ENCODE data around the gene FYB1. TPM values are rescaled to one million over a fixed set of nuclear protein-coding genes. Genes with fewer than 3 reads are reported as not detected.

Gene FYB1
- total RNA-seq, 1 donor from 2014 or later, result 0.31 TPM

DNA sequence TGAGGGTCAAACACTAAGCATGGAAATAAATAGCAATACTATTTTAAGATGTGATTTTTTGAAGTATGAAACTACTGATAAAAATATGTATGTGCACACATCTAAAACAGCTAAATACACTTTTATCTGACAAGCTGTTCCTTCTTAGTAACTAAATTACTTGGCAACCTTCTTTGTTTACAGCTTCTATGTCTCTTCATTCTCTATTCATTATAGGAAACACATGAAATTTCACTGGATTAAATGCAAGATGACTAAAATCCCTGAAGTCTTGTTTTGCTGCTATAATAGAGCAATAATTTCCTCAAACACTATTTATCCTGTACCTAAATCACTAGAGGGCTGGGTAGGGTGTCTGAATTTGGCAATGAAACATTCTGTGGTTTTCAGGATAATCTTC is 156.8 kb downstream of the FYB1 start:
- H3K4me1 Mint-ChIP-seq (ENCODE audit: unreplicated experiment), result no peaks in the 10 kb centered on the region
- no peak overlapping the region for H3K27ac Mint-ChIP-seq (ENCODE audit: unreplicated experiment)
- TF ChIP-seq, protein P1, sequence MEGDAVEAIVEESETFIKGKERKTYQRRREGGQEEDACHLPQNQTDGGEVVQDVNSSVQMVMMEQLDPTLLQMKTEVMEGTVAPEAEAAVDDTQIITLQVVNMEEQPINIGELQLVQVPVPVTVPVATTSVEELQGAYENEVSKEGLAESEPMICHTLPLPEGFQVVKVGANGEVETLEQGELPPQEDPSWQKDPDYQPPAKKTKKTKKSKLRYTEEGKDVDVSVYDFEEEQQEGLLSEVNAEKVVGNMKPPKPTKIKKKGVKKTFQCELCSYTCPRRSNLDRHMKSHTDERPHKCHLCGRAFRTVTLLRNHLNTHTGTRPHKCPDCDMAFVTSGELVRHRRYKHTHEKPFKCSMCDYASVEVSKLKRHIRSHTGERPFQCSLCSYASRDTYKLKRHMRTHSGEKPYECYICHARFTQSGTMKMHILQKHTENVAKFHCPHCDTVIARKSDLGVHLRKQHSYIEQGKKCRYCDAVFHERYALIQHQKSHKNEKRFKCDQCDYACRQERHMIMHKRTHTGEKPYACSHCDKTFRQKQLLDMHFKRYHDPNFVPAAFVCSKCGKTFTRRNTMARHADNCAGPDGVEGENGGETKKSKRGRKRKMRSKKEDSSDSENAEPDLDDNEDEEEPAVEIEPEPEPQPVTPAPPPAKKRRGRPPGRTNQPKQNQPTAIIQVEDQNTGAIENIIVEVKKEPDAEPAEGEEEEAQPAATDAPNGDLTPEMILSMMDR (IDR thresholded peaks at IDR 0.05; ENCODE audit: unreplicated experiment), result no peak
- no peaks in the 10 kb centered on the region for H3K27me3 Mint-ChIP-seq (ENCODE audit: unreplicated experiment)
- H3K36me3 Mint-ChIP-seq (ENCODE audit: low read depth, unreplicated experiment), result peaks cover 21% of the 10 kb centered on the region
- no peak for DNase-seq (ENCODE audit: low spot score)
- H3K9me3 Mint-ChIP-seq (ENCODE audit: unreplicated experiment), result peaks cover 10% of the 10 kb centered on the region
- no peak overlapping the region for H3K4me3 Mint-ChIP-seq (ENCODE audit: unreplicated experiment)

DNA sequence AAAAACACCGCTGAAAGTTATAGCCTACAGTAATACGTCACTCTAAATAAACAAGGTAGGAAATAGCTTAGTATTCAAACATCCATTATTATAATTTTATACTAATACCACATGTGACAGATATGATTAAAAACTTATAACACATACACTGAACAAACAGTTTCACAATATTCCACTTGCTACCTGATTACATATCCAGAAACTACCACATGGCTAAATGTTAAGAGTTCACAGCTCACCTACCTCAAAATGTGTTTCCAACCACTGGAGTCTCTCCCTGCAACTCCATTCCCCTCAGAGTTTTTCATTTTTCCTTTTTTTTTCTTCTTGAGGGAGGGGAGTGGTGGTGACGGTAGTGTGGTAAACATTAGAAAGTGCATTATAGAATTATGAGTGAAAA is 157.3 kb downstream of the FYB1 start:
- H3K9me3 Mint-ChIP-seq (ENCODE audit: unreplicated experiment), result peaks cover 10% of the 10 kb centered on the region
- no peak for DNase-seq (ENCODE audit: low spot score)
- no peaks in the 10 kb centered on the region for H3K4me1 Mint-ChIP-seq (ENCODE audit: unreplicated experiment)
- peaks cover 17% of the 10 kb centered on the region for H3K36me3 Mint-ChIP-seq (ENCODE audit: low read depth, unreplicated experiment)
- no peak overlapping the region for H3K4me3 Mint-ChIP-seq (ENCODE audit: unreplicated experiment)
- TF ChIP-seq, protein P1 (IDR thresholded peaks at IDR 0.05; ENCODE audit: unreplicated experiment), result no peak
- H3K27me3 Mint-ChIP-seq (ENCODE audit: unreplicated experiment), result no peaks in the 10 kb centered on the region
- no peak overlapping the region for H3K27ac Mint-ChIP-seq (ENCODE audit: unreplicated experiment)

DNA sequence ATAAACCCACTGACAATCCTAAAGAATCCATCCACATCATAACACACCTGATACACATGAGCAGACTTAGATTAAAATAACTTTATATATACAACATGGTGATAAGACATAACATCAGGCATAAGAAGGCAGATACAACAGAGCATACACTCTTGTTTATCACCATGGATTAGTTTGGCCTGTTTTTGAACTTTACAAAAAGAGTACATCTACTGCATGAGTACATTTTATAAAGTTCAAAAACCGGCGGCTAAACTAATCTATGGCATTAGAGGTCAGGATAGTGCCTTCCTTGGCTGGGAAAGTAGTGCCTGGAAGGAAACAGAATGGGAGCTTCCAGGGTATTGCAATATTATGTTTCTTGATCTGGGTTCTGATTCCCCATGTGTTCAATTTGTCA is 160.3 kb downstream of the FYB1 start:
- TF ChIP-seq, protein P1 (IDR thresholded peaks at IDR 0.05; ENCODE audit: unreplicated experiment), result no peak
- DNase-seq (ENCODE audit: low spot score), result no peak
- no peaks in the 10 kb centered on the region for H3K4me1 Mint-ChIP-seq (ENCODE audit: unreplicated experiment)
- no peak overlapping the region for H3K27ac Mint-ChIP-seq (ENCODE audit: unreplicated experiment)
- no peak overlapping the region for H3K4me3 Mint-ChIP-seq (ENCODE audit: unreplicated experiment)
- H3K36me3 Mint-ChIP-seq (ENCODE audit: low read depth, unreplicated experiment), result peaks cover 3% of the 10 kb centered on the region
- no peaks in the 10 kb centered on the region for H3K9me3 Mint-ChIP-seq (ENCODE audit: unreplicated experiment)
- peaks cover 2% of the 10 kb centered on the region for H3K27me3 Mint-ChIP-seq (ENCODE audit: unreplicated experiment)

DNA sequence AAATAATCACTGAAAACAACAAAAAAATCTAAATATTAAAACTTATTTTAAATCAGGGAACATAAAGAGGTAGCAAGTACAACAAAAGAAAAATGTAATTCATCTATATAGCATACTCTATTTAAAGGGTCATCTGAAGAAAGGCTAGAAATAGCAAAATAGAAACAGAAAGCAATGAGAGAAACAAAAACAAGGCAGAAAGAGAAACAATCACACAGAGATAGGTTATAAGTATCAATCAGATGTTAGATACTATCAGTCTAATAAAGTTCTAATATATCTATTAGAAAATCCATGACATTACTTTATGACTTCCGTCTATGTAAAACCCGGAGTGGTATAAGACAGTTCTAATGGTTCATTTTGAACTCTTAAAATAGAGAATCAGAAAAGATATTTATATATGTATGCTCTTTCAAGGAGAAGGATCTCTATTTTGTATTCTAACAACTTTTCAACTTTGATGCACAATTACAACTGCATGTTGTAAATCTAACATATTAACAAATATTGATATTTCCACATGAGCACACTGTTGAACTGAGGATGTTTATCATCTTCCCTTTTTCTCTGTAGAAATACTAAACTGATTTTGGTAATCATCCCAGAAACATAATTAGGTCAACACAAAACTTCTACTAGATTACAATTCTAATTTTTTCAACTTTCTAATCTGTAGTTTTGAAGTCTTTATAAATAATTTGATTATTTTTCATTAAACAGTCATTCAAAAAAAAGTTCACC is 161.0 kb downstream of the FYB1 start:
- Mint-ChIP-seq H3K36me3 (ENCODE audit: low read depth, unreplicated experiment) (peaks cover 3% of the 10 kb centered on the region), H3K9me3 (ENCODE audit: unreplicated experiment) (no peaks in the 10 kb centered on the region), H3K4me3 (ENCODE audit: unreplicated experiment) (no peak overlapping the region), H3K4me1 (ENCODE audit: unreplicated experiment) (no peaks in the 10 kb centered on the region), H3K27ac (ENCODE audit: unreplicated experiment) (no peak overlapping the region), H3K27me3 (ENCODE audit: unreplicated experiment) (peaks cover 2% of the 10 kb centered on the region)
- TF ChIP-seq, protein P1 (IDR thresholded peaks at IDR 0.05; ENCODE audit: unreplicated experiment), result no peak
- no peak for DNase-seq (ENCODE audit: low spot score)

DNA sequence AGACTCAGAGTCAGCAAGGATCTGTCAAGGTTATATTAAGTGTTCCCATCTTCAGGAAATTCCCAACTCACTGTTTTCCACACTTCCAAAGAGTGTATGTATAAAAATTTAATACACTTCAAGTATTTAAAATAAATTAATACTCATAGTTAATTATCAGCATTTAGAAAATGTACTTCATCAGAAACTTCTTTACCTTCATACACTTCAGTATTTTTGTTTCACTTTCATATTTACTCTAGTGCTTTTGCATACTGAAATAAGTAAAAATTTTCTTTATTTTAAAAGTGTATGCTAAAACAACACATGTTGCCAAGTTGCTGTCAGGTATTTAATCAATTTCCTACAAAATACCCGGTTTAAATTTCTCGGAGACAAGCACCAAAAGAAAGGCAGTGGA is 161.6 kb downstream of the FYB1 start:
- DNase-seq (ENCODE audit: low spot score), result no peak
- H3K27ac Mint-ChIP-seq (ENCODE audit: unreplicated experiment), result no peak overlapping the region
- H3K9me3 Mint-ChIP-seq (ENCODE audit: unreplicated experiment), result no peaks in the 10 kb centered on the region
- no peak overlapping the region for H3K4me3 Mint-ChIP-seq (ENCODE audit: unreplicated experiment)
- H3K4me1 Mint-ChIP-seq (ENCODE audit: unreplicated experiment), result no peaks in the 10 kb centered on the region
- peaks cover 3% of the 10 kb centered on the region for H3K36me3 Mint-ChIP-seq (ENCODE audit: low read depth, unreplicated experiment)
- peaks cover 2% of the 10 kb centered on the region for H3K27me3 Mint-ChIP-seq (ENCODE audit: unreplicated experiment)
- TF ChIP-seq, protein P1 (IDR thresholded peaks at IDR 0.05; ENCODE audit: unreplicated experiment), result no peak
